NCI-H1092 treated with DMSO at 0.1 percent for 48 hours (cell line): ENCODE data around the gene FANCE.
"Not testable (repeated sequence)": the region's sequence is repeated elsewhere in the genome, so short reads cannot be mapped to it uniquely, and the experiment has no call there.

ENCODE experiments used
- DNase-seq: peaks from one replicate; lab custom pipeline; 2025; lab: John Stamatoyannopoulos, UW

The FANCE gene

GRCh38 chr6:35497571-35498421 is 45.7 kb downstream of the FANCE start:
- no peak for DNase-seq

GRCh38 chr6:35498422-35499067 is 46.4 kb downstream of the FANCE start:
- no peak for DNase-seq

GRCh38 chr6:35499372-35499771 is 47.2 kb downstream of the FANCE start:
- DNase-seq = no peak

- no peak for DNase-seq
Observed at GRCh38 chr6:35500782-35501181, 48.6 kb downstream of the FANCE start.

DNA sequence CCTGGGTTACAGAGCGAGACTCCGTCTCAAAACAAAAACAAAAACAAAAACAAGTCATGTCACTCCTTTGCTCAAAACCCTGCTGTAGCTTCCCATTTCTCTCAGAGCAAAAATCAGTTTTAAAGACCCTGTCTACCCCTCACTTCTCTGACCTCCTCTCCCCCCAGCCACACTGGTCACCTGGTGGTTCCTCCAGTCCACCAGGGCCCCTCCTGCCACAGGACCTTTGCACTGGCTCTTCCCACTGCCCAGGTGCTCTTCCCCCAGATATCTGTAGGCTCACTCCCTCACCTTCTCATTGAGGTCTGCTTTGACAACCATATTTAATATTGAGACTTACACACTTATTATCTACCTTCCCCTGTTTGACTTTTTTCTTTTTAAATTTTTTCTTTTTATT is 49.6 kb downstream of the FANCE start:
- no peak for DNase-seq

- no peak for DNase-seq
Observed at GRCh38 chr6:35503534-35503933, 51.4 kb downstream of the FANCE start.

- DNase-seq = no peak
Observed at GRCh38 chr6:35505999-35506412, 53.9 kb downstream of the FANCE start.

DNA sequence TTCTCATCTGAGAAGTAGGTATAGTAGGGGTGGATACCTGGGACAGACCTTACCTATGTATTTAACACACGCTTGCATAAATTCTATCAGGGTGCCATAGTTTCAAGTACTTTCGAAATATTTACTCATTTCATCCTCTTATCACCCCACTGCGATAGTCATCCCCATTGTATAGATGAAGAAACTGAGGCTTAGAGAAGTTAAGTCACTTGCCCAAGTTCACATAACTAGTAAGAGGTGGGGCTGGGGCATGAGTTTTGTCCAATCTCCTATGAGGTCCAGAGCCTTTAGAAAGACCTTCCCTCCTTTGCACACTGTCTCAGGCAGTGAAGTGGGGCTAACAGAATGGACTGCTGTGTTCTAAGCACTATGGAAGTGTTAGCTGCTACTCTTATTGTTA is 54.4 kb downstream of the FANCE start:
- DNase-seq = no peak

GRCh38 chr6:35507221-35507620 is 55.1 kb downstream of the FANCE start:
- no peak for DNase-seq

GRCh38 chr6:35508027-35508426 is 55.9 kb downstream of the FANCE start:
- no peak for DNase-seq

DNA sequence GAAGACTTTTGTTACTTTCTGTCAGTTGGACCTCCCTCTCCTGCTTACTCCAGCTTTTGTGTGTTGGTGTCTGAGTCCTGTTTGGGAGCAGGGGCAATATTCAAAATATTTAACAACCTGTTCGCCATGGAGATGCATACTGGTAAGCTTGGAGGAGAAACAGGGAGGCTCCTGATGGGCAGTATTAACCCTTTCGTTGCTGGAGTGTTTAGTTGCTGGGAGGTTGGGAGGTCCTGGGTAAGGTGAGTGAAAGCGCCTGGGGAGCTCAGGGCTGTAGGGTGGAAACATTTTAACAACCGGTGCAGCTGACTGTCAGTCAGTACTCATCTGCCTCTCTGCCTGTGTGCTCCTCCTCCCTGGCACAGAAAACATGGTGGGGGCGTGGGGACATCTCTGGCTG is 56.4 kb downstream of the FANCE start:
- no peak for DNase-seq

GRCh38 chr6:35510916-35511561 is 58.9 kb downstream of the FANCE start:
- DNase-seq = no peak

DNA sequence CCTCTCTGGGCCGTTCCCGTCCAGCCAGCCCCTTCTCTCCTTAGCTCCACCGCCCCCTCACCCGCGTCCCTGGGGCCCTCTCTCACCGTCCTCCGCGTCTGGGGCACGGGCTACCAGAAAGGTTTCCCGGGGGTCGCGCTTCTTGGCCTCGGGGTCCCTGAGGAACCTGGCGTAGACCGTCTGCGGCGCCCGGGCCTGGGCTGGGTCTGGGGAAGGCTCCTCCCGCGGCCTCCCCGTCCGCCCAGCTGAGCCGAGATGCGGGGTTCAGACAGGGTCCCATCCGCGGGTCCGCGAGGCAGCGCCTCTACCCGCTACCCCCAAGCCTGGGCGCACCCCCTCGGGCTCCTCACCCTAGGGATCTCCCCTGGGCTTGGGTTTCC is 59.4 kb downstream of the FANCE start:
- no peak for DNase-seq

- no peak for DNase-seq
Observed at GRCh38 chr6:35512006-35512405, 59.9 kb downstream of the FANCE start.

- DNase-seq = no peak
Observed at GRCh38 chr6:35512740-35513139, 60.6 kb downstream of the FANCE start, which contains the start of gene TULP1. TSS of gene TULP1 (minus strand) at chr6:35512896. CDS start at chr6:35512858, 38 bp downstream.

DNA sequence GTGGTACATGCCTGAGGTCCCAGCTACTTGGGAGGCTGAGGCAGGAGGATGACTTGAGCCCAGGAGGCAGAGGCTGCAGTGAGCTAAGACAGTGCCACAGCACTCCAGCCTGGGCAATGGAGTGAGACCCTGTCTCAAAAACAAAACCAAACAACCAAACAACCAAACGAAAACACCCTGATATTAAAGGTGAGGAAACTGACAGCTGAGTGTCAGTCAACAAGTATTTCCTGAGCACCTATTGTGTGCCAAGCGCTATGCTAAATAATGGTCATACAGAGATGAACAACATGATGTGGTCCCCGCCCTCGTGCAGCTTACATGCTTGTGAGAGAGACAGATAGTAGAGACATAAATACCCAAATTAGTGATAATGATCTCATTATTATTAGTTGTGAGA is 62.4 kb downstream of the FANCE start:
- no peak for DNase-seq

- DNase-seq = not testable (repeated sequence)
Observed at GRCh38 chr6:35515939-35516338, 63.8 kb downstream of the FANCE start.
